NK-92 treated with Interleukin-12 subunit alpha and Interleukin-12 subunit beta, amount 100 ng/mL, for 24 hours (cell line): ENCODE measurements around the gene AQP9.
"Not testable (repeated sequence)": the region's sequence is repeated elsewhere in the genome, so short reads cannot be mapped to it uniquely, and the experiment has no call there.

Experiments used
- DNase-seq: peaks from one replicate; lab custom pipeline; 2025; lab: John Stamatoyannopoulos, UW

The AQP9 gene, protein sequence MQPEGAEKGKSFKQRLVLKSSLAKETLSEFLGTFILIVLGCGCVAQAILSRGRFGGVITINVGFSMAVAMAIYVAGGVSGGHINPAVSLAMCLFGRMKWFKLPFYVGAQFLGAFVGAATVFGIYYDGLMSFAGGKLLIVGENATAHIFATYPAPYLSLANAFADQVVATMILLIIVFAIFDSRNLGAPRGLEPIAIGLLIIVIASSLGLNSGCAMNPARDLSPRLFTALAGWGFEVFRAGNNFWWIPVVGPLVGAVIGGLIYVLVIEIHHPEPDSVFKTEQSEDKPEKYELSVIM

DNA sequence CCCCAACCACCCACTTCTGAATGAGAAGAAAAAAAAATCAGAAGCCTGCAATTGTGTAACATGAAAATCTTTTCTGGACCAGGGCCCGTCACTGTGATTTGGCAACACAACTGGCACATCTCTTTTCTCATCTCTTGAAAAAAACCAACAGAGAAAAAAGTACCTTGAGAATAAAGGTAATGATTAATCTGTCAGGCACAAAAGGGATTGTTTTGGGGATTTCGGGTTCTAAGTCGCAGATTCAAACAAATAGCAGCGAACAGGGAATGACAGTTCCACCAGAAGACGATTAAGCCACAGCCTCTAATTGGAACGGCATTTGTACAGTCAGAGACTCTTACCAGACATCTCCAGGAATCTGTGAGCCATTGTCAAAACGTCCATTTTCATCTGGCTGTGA is at the start of gene AQP9:
TSS of gene AQP9 (plus strand) at position 276 of the 400 bp plus-strand sequence. CDS start 185 bp downstream, outside the sequence.
- DNase-seq = no peak

- DNase-seq = no peak
Measured at GRCh38 chr15:58095415-58095814, 42.8 kb upstream of the AQP9 start.

GRCh38 chr15:58096529-58097084 is 41.6 kb upstream of the AQP9 start:
- DNase-seq = no peak

GRCh38 chr15:58103482-58103881 is 34.7 kb upstream of the AQP9 start:
- DNase-seq = no peak

DNA sequence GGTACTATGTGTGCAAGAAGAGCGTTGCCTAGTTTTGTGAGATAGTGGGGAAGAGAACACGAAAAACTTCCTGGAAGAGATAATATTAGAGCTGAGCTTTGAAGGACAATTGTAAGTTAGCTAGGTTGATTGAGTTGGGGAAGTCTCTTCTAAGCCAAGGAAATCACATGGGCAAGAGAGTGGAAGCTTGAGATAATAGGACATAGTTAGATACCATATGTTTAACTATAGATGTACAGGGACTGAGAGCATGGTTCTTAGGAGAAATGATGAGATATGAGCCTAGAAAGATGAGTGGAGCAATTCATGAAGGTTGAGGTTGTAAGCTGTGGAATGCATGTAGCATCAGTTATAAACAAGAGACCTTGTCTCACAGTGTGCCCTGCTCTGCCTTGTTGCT is 30.1 kb upstream of the AQP9 start:
- DNase-seq = no peak

- DNase-seq = no peak
Measured at GRCh38 chr15:58109419-58109818, 28.8 kb upstream of the AQP9 start.

DNA sequence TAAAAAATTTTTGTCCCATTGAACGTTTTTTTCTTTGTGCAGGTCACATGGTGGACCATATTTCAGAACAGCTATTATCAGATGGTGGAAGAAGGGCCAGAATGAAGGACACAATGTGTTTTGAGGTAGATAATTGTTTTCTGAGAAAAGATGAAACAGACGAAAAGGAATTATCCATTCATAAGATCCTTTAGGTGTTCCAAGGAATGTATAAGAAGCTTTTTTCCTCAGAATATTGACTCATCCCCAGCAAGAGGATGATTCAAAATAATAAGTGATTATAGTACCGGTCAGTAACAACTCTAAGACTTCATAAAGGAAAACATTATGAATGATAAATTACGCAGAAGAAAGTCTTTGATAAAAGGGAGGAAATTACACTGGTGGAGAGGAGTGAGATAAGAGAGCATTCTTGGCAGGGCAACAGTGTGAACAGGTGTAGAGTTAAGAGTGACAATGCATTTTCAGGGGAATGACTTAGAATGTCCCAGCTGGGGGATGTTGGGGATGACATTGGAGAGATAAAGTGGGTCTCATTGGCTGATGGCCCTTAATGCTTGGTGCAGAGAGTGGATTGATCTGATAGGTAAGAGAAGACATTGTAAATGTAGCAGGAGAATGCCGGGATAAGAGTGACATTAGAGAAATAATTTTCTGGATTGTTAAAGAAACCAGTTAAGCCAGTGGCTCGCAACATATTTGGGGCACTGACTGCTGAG is 27.0 kb upstream of the AQP9 start:
- DNase-seq = no peak

- DNase-seq = no peak
Measured at GRCh38 chr15:58111718-58112104, 26.5 kb upstream of the AQP9 start.

- not testable (repeated sequence) for DNase-seq
Measured at GRCh38 chr15:58113358-58113757, 24.8 kb upstream of the AQP9 start.

- DNase-seq = no peak
Measured at GRCh38 chr15:58114388-58114787, 23.8 kb upstream of the AQP9 start.

GRCh38 chr15:58114812-58115211 is 23.4 kb upstream of the AQP9 start:
- DNase-seq = no peak

GRCh38 chr15:58115692-58116091 is 22.5 kb upstream of the AQP9 start:
- no peak for DNase-seq

DNA sequence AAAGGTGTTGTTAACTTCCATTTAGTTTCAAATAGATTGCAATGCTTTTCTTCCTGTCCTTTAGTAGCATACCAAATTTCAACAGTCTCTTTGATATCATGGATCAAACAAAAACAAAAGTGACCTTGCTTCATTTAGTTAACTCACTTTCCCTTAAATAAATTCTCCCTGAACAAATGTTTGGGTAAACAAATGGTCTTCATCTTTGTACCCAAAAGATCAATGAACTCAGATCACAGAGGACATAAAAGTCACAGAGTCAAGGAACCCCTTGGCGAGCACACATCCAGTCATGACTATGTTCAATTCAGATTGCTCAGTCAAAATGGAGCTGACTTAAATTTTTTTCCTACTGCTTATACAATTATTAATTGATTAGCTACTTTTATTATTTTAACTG is 20.6 kb upstream of the AQP9 start:
- no peak for DNase-seq

DNA sequence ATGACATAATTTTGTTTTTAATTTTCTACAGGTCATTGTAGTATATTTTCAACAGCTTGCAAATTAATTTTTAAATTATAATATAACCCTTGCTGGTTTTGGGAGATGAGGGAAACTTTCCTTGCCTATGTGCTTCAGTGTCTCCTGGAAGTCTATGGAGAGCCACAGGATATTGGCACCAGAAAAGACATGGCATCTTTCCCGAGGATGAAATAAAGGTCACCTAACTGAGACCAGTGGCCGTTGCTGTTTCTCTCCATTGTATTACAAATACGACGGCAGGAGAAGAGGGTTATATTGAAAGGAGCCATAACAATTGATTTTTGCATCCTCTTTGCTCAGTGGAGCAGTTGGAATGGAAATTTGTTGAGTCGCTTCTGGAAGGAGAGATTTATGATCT is 19.9 kb upstream of the AQP9 start:
- DNase-seq = no peak

DNA sequence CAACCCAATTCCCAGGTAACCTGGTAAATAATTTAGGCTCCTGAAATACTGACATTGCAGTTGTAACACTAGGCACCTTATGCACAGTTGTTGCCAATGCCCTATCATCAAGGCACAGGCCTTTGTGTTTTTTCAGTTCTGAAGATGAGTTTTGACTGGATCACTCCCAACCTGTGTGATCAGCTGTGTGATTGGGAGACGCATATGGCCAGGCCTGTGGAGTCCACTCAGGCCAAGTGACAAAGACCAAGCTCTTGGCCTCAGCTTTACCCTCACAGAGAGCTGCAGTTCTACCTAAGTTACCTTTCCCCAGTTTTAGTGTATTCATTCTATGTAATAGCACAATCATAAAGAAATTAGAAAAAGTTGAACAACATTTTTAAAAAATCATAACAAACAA is 19.2 kb upstream of the AQP9 start:
- DNase-seq = no peak

GRCh38 chr15:58124585-58124984 is 13.6 kb upstream of the AQP9 start:
- no peak for DNase-seq

GRCh38 chr15:58125333-58125732 is 12.8 kb upstream of the AQP9 start:
- no peak for DNase-seq

DNA sequence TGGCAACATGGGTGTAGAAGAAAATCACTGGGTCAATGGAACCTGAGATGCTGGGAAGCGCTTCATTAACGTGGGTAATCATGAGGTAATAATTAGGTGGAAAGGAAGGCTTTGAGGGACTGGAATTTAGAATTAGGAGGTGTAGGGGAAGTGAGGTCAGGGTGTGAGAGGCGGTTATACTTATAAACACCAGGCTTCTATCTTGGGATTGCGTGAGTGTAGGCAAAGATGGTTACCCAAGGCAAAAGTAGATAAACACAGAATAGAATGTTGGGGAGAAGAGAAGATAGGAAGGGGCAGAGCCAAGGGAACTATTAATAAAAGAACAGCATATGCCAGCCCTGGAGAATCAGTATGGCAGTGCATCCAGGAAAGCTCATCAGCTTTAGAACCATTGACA is 3.3 kb upstream of the AQP9 start:
- DNase-seq = no peak

GRCh38 chr15:58135511-58136174 is 2.5 kb upstream of the AQP9 start:
- no peak for DNase-seq

DNA sequence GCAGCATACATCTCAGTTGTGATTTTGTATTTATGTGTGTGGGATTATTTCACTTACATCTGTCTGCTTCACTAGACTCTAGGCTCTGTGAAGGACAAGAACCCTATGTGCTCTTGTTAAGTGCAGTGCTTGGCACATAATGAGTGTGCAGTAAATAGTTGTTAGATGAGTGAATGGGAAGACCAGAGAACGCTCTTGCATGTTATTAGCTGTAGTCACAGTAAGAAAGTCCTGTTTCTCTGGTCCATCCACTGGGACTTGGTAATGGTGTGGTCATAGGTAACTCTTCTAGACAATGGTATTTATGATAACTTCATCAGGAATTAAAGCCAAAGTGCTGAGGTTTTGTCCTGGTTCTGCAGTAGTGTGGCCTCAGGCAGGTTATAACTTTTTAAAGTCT is 1.4 kb upstream of the AQP9 start:
- DNase-seq = no peak

GRCh38 chr15:58137686-58138085 is 495 bp upstream of the AQP9 start:
- DNase-seq = no peak

DNA sequence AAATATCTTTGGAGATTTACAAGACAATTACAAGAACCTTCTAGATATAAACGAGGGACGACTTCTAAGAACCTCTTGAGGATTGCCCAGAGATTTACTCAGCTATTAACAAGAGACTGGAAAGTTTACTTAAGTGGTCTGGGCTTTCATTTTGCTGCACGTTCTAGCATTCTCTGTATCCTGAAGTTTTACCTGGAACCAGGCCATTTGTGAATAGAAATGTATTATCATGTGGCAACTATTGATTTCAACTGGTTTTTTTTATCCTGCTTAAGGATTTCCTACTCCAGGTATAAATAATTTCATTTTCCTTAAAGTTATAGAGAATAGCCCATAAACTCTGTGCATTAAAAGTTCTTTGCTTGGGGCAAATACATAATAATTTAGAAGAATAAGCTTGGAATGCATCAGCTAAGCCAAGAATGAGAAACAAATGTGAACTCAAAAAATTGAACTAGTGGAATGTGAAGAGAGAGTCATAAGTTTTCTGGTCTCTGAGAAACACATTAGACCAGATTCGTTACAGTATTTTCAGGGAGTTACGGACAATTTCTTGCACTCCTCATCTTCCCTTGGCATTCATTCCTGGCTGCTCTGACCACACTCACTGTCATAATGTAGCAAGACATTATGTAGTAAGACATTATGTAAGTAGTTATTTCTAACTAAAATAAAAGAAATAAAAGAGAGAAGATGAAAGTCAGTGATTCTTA is 1.3 kb downstream of the AQP9 start:
- DNase-seq = no peak
